Coronary artery (tissue), 2 donors: ENCODE data around the gene PLEKHO2.

Experiments used
- DNase-seq: peaks from one replicate; pipeline ENCODE4 v3.0.0-alpha.2; 2017; ENCODE audit warnings: low spot score
- H3K27ac ChIP-seq, 2 donors: fragments of 200-600 bp; sonication (generic); one replicate each; pipeline ENCODE4 v1.5.1; 2016 to 2019
- H3K4me3 ChIP-seq: fragments of 200-600 bp; sonication (generic); 2 replicates; pipeline ENCODE4 v1.5.1; 2016; ENCODE audit warnings: mild to moderate bottlenecking, moderate library complexity
- CTCF ChIP-seq: fragments of 200-600 bp; sonication (generic); IDR thresholded peaks from one replicate; pipeline ENCODE4 v1.5.1; 2019; ENCODE audit warnings: antibody characterized with exemption

The PLEKHO2 gene

GRCh38 chr15:64901141-64901540 lies 59.4 kb downstream of the PLEKHO2 start:
- no peak for DNase-seq
- H3K4me3 ChIP-seq, result no peak overlapping the region
- H3K27ac ChIP-seq, result no peak overlapping the region
- no peak for TF ChIP-seq CTCF

GRCh38 chr15:64901914-64902313 lies 60.2 kb downstream of the PLEKHO2 start:
- Histone ChIP-seq H3K27ac (no peak overlapping the region), H3K4me3 (no peak overlapping the region)
- no peak for DNase-seq
- TF ChIP-seq CTCF, result no peak

GRCh38 chr15:64902863-64903262 lies 61.1 kb downstream of the PLEKHO2 start:
- H3K27ac ChIP-seq, result no peak overlapping the region
- TF ChIP-seq CTCF, result no peak
- DNase-seq, result no peak
- no peak overlapping the region for H3K4me3 ChIP-seq

GRCh38 chr15:64903326-64903950 lies 61.7 kb downstream of the PLEKHO2 start:
- TF ChIP-seq CTCF, result no peak
- no peak overlapping the region for H3K4me3 ChIP-seq
- no peak overlapping the region for H3K27ac ChIP-seq
- no peak for DNase-seq

- Histone ChIP-seq H3K4me3 (no peak overlapping the region), H3K27ac (no peak overlapping the region)
- DNase-seq, result no peak
- no peak for TF ChIP-seq CTCF
Measured at GRCh38 chr15:64904189-64904588, 62.5 kb downstream of the PLEKHO2 start.

- Histone ChIP-seq H3K27ac (peak overlapping the region in 1 of 2 donors; percentile 50), H3K4me3 (peak overlapping the region; percentile 64)
- peak; percentile 85 for TF ChIP-seq CTCF
- DNase-seq, result peak; percentile 86
Measured at GRCh38 chr15:64905119-64905831, 63.6 kb downstream of the PLEKHO2 start.

GRCh38 chr15:64905941-64906340 lies 64.2 kb downstream of the PLEKHO2 start:
- TF ChIP-seq CTCF, result no peak
- no peak overlapping the region for H3K27ac ChIP-seq
- no peak overlapping the region for H3K4me3 ChIP-seq
- no peak for DNase-seq
